GM11168 (cell line): Measurements from ENCODE around the gene KCNN4.

ENCODE experiments used
- in situ Hi-C: fragments of 300-500 bp; cut with MboI; formaldehyde crosslinking; loops from one replicate; pipeline ENCODE4 v1.12.0; 2022; ENCODE audit warnings: low sequenced_read_pairs; ENCODE audit not compliant: unreplicated experiment

The KCNN4 gene

GRCh38 chr19:43799502-43800142, 18.8 kb upstream of the KCNN4 start:
- in situ Hi-C loops = no loop called here

DNA sequence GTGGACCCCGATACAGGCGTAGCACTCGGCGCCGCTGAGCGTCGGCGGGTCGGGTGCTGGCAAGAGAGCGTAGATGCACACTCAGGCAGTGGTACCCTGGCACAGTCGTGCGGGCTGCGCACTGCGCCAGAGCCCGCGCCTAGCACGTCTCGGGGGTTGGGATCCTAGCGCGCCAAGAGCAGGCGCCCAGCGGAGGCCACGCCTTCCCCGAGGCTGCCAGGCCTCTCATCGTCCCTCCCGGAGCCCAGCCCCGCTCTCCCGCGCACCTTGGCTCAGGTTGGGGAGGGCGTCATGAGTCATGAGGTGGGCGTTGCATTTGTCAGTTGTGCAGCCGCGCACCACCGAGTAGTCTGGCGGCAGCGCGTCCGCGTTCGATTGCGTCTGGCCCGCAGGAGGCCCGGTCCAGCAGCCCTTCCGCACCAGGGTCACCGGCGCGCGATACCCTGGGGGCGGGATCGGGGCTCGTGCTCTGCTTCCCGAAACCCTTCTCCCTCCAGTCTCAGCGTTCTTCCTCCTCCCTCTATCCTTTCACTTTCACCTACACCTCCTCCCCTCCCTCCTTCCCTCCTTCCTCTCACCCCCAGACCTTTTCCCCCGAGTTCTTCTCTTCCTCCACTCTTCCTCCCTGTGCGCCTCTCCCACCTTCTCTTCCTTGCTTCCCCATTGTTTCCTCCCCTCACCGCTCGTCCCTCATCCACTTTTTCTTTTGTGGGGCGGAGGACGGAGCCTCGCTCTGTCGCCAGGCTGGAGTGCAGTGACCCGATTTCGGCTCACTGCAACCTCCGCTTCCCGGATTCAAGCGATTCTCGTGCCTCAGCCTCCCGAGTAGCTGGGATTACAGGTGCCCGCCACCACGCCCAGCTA, 18.0 kb upstream of the KCNN4 start:
- in situ Hi-C loops = no loop called here

GRCh38 chr19:43798026-43798545, 17.3 kb upstream of the KCNN4 start:
- in situ Hi-C loops = no loop called here

- in situ Hi-C loops = no loop called here
These were observed 16.8 kb upstream of the KCNN4 start for GRCh38 chr19:43797556-43797955.

GRCh38 chr19:43797118-43797517, 16.3 kb upstream of the KCNN4 start:
- in situ Hi-C loops = no loop called here

DNA sequence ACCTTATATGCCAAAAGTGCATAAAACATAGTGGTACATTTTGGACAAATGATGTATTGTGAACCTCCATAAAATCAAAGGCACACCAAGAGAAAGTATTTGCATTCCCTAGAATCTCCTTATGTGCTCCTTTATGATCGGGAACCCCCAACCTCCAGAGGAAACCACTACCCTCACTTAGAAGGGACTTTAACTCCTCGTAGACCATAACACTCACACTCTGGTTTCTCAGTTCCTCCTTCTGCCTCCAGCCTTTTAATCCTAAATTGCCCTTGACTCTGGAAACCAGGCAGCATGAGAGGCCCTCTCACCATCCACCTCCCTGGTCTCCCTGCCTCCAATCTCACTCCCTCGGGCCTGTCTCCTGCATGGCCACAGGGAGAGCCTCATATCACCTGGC, 9.8 kb upstream of the KCNN4 start:
- in situ Hi-C loops = no loop called here

GRCh38 chr19:43789029-43789428, 8.3 kb upstream of the KCNN4 start:
- in situ Hi-C loops = no loop called here

- in situ Hi-C loops = no loop called here
These were observed 5.9 kb upstream of the KCNN4 start for GRCh38 chr19:43786665-43787064.

DNA sequence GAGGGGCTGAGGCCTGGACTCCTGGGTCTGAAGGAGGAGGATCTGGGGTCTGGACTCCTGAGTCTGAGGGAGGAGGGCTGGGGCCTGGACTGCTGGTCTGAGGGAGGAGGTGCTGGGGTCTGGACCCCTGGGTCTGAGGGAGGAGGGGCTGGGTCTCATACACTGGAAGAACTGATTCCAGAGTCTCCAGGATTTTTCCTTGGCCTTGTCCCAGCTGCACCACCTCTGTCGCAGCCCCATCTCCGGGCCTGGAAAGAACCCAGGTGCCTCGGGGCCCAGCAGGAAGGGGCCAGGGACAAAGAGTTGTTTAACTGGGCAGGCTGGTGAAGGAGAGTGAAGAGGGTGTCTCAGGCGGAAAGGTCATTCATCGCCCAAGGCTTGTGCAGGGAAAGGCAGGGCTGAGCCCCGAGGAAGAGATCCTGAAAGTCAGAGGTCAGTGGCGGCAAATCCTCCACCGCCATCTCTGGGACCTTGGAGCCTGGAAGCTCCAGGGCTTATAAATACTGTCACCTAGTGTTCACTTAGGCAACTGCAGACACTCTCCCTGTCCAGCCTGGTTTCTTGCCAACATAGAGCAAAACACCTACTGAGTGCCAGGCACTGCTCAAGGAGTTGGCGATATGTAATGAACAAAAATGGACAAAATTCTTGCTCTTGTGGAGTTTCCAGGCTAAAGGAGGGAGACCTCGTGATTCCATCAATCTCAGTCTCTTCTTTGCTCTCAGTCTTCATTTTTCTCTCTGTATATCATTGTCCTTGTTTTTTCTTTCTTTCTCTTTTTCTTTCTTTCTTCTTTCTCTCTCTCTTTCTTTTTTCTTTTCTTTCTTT, 4.4 kb upstream of the KCNN4 start:
- in situ Hi-C loops = loop anchor here (5.0 kb wide), 1 partner anchor 38 kb away; no protein-coding TSS in a partner anchor

DNA sequence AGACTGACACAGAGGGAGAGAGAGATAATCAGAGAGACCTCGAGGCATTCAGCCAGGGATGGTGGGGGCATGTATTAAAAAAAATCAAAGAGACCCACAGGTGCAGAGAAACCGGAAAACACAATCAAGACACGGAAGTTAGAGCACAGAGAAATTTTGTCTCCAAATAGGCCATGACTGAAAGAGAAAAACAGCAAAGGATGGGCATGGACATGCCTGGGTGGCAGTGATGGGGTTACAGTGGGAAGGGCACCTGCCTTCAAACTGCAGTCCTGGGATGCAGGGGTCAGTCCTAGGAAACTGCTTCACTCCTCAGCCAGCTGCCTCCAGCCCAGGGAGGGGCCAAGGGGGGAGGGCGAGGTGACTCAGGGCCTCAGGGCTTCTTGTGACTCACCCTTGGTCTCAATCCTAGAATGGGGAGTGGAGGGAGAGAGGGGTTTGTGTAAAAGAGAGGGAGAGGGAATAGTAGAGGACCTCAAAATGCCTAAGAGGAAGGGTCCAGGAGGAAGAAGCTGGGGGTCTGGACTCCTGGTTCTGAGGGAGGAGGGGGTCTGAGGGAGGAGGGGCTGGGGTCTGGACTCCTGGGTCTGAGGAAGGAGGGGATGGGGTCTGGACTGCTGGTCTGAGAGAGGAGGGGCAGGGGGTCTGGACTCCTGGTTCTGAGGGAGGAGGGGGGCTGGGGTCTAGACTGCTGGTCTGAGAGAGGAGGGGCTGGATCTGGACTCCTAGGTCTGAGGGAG, 3.6 kb upstream of the KCNN4 start:
- in situ Hi-C loops = loop anchor here (5.0 kb wide), 1 partner anchor 37 kb away; no protein-coding TSS in a partner anchor

DNA sequence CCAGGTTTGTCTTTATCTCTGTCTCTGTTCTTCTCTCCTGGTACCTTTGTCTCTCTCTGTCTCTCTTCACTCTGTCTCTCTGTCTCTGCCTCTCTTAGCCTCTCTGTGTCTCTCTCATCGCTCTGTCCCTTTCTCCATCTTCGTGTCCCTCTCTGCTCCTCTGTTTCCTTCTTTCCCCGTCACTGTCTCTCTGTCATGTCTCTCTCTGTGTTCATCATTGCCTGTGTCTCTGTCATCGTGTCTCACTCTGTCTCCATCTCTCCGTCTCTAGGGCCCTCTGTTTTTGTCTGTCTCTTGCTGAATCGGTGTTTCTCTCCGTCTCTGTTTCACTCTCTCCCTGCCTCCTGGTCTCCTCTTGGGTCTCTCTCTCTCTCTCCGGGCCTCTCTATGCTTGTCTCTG, 2.9 kb upstream of the KCNN4 start:
- in situ Hi-C loops = loop anchor here (5.0 kb wide), 1 partner anchor 36 kb away; no protein-coding TSS in a partner anchor

- in situ Hi-C loops = loop anchor here (5.0 kb wide), 1 partner anchor 35 kb away; no protein-coding TSS in a partner anchor
These were observed 2.0 kb upstream of the KCNN4 start for GRCh38 chr19:43782689-43783231.

DNA sequence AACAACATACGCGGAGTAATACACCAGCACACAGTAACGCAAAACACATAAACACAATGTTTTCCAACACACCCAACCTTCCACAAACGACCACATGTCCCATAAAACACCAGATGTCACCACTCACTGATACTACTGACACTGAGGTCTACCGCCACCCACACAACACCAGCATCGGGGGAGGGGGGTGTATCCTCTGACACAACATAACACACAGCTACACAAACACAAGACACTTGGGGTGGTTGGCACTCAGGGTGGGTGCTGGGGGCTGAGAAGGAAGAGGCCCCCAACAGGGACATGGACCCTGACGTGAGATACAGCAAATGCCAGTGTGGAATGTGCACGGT, 1.5 kb upstream of the KCNN4 start:
- in situ Hi-C loops = loop anchor here (5.0 kb wide), 1 partner anchor 35 kb away; no protein-coding TSS in a partner anchor

GRCh38 chr19:43781630-43782310, 997 bp upstream of the KCNN4 start:
- in situ Hi-C loops = loop anchor here (5.0 kb wide), 1 partner anchor 34 kb away; no protein-coding TSS in a partner anchor

GRCh38 chr19:43779820-43780219, 953 bp downstream of the KCNN4 start:
- in situ Hi-C loops = loop anchor here (5.0 kb wide), 1 partner anchor 33 kb away; no protein-coding TSS in a partner anchor

DNA sequence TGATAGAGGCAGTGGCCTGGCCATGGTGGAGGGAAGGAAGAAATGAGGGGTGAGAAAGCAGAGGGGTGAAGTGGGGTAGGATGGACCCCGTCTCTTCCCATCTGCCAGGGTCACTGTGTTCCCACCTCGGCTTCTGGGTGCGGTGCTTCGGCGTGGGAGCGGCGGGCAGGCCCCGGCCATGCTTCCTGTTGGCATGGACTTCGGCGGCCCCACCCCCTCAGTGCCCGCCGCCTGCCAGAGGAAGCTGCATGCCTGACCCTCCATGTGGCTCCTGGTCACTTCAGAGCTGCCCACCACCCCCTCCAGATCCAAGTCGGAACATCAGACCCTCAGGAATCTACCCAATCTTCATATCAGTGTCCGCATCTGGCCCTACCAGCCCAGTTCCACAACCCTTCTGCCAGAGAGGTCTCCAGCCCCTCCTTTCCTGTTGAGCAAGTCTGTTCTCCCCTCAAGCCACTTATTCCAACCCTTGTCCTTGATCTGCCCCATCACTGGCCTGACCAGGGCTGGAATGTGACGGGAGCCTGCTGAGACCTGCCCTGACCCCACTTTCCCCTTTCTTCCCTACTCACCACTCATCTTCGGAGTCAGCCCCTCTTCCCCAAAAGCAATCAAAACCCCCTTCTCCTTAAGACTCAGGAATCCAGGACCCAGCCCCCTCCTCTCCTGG, 1.5 kb downstream of the KCNN4 start:
- in situ Hi-C loops = no loop called here

GRCh38 chr19:43778651-43779050, 2.1 kb downstream of the KCNN4 start:
- in situ Hi-C loops = no loop called here

DNA sequence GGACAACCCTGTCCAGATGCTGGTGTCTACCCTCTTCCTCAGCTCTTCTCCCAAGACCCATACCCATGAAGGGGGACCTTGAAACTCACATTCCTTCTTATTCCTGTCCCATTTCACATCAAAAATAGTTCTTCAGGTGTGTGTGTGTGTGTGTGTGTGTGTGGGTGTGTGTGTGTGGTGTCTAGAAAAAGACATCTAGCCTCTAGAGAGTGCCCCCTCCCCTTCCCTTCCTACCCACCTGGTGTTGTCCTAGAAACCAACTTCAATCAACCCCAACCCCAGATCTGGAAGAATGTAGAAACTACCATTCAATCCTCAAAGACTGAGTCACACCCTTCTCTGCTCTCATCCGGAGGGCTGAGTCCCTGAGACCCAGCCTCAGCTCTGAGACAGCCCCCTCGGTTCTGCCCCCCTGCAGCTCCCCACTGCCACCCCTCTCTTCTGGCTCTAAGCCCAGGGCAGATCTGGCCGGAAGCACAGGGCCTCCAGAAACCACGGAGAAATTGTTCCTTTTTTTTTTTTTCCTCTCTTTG, 3.5 kb downstream of the KCNN4 start:
- in situ Hi-C loops = no loop called here
